Iris pigment epithelial cell (primary cell): ENCODE data around the gene CHCHD3.
"Not testable (repeated sequence)": the region's sequence is repeated elsewhere in the genome, so short reads cannot be mapped to it uniquely, and the experiment has no call there.

Experiments
- DNase-seq: peaks from one replicate; pipeline ENCODE4 v3.0.0-alpha.2; 2011; ENCODE audit warnings: low read depth

Gene CHCHD3

GRCh38 chr7:133001727-133002126 lies 80.2 kb downstream of the CHCHD3 start:
- no peak for DNase-seq

GRCh38 chr7:132999845-133000244 lies 82.0 kb downstream of the CHCHD3 start:
- DNase-seq = no peak

- DNase-seq = no peak
These were observed 83.1 kb downstream of the CHCHD3 start for GRCh38 chr7:132998763-132999162.

GRCh38 chr7:132997505-132997904 lies 84.4 kb downstream of the CHCHD3 start:
- no peak for DNase-seq

- no peak for DNase-seq
These were observed 85.2 kb downstream of the CHCHD3 start for GRCh38 chr7:132996581-132997242.

GRCh38 chr7:132993377-132994013 lies 88.4 kb downstream of the CHCHD3 start:
- no peak for DNase-seq

GRCh38 chr7:132991615-132992587 lies 90.0 kb downstream of the CHCHD3 start:
- no peak for DNase-seq

GRCh38 chr7:132988117-132988516 lies 93.8 kb downstream of the CHCHD3 start:
- no peak for DNase-seq

GRCh38 chr7:132980402-132980801 lies 101.5 kb downstream of the CHCHD3 start:
- DNase-seq = no peak

- DNase-seq = no peak
These were observed 102.4 kb downstream of the CHCHD3 start for GRCh38 chr7:132979524-132979923.

GRCh38 chr7:132977234-132977633 lies 104.7 kb downstream of the CHCHD3 start:
- no peak for DNase-seq

- peak; percentile 15 for DNase-seq
These were observed 109.1 kb downstream of the CHCHD3 start for GRCh38 chr7:132972745-132973144.

- DNase-seq = no peak
These were observed 111.6 kb downstream of the CHCHD3 start for GRCh38 chr7:132970257-132970656.

GRCh38 chr7:132969520-132969919 lies 112.4 kb downstream of the CHCHD3 start:
- DNase-seq = no peak

- not testable (repeated sequence) for DNase-seq
These were observed 114.4 kb downstream of the CHCHD3 start for GRCh38 chr7:132967470-132967848.

GRCh38 chr7:132966754-132967469 lies 115.0 kb downstream of the CHCHD3 start:
- DNase-seq = peak; percentile 51

- no peak for DNase-seq
These were observed 115.9 kb downstream of the CHCHD3 start for GRCh38 chr7:132965951-132966350.

GRCh38 chr7:132964876-132965275 lies 117.0 kb downstream of the CHCHD3 start:
- DNase-seq = no peak

- no peak for DNase-seq
These were observed 122.0 kb downstream of the CHCHD3 start for GRCh38 chr7:132959891-132960290.

GRCh38 chr7:132956556-132956955 lies 125.3 kb downstream of the CHCHD3 start:
- no peak for DNase-seq

GRCh38 chr7:132953468-132953867 lies 128.4 kb downstream of the CHCHD3 start:
- DNase-seq = no peak

GRCh38 chr7:132950725-132951124 lies 131.2 kb downstream of the CHCHD3 start:
- DNase-seq = no peak
